Duodenal mucosa (tissue), 2 donors: ENCODE measurements around the gene TMEM170A.
"Not testable (repeated sequence)": the region's sequence is repeated elsewhere in the genome, so short reads cannot be mapped to it uniquely, and the experiment has no call there.

Experiments
- H3K27ac ChIP-seq: one replicate; pipeline ENCODE4 v1.7.0; 2013; ENCODE audit warnings: low read depth, low read length
- H3K27me3 ChIP-seq, 2 donors: one replicate each; pipeline ENCODE4 v1.7.0; 2013; ENCODE audit warnings: low read length in 2 of 2, control low read depth in 1 of 2; ENCODE audit not compliant: insufficient read depth in 2 of 2, control insufficient read depth in 1 of 2
- H3K36me3 ChIP-seq, 2 donors: one replicate each; pipeline ENCODE4 v1.7.0; 2013; ENCODE audit warnings: low read length in 2 of 2, control low read depth in 1 of 2; ENCODE audit not compliant: insufficient read depth in 2 of 2, control insufficient read depth in 1 of 2
- H3K4me1 ChIP-seq, 2 donors: one replicate each; pipeline ENCODE4 v1.7.0; 2013; ENCODE audit warnings: low read length in 2 of 2, control low read depth in 1 of 2; ENCODE audit not compliant: insufficient read depth in 2 of 2, control insufficient read depth in 1 of 2
- H3K4me3 ChIP-seq, 2 donors: one replicate each; pipeline ENCODE4 v1.7.0; 2013; ENCODE audit warnings: low read length in 2 of 2, low read depth in 1 of 2
- H3K9ac ChIP-seq, 2 donors: one replicate each; pipeline ENCODE4 v1.7.0; 2013; ENCODE audit warnings: low read length in 2 of 2, low read depth in 1 of 2
- H3K9me3 ChIP-seq, 2 donors: one replicate each; pipeline ENCODE4 v1.7.0; 2013; ENCODE audit warnings: low read length in 2 of 2, control low read depth in 1 of 2; ENCODE audit not compliant: control insufficient read depth in 1 of 2

The TMEM170A gene, protein sequence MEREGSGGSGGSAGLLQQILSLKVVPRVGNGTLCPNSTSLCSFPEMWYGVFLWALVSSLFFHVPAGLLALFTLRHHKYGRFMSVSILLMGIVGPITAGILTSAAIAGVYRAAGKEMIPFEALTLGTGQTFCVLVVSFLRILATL

DNA sequence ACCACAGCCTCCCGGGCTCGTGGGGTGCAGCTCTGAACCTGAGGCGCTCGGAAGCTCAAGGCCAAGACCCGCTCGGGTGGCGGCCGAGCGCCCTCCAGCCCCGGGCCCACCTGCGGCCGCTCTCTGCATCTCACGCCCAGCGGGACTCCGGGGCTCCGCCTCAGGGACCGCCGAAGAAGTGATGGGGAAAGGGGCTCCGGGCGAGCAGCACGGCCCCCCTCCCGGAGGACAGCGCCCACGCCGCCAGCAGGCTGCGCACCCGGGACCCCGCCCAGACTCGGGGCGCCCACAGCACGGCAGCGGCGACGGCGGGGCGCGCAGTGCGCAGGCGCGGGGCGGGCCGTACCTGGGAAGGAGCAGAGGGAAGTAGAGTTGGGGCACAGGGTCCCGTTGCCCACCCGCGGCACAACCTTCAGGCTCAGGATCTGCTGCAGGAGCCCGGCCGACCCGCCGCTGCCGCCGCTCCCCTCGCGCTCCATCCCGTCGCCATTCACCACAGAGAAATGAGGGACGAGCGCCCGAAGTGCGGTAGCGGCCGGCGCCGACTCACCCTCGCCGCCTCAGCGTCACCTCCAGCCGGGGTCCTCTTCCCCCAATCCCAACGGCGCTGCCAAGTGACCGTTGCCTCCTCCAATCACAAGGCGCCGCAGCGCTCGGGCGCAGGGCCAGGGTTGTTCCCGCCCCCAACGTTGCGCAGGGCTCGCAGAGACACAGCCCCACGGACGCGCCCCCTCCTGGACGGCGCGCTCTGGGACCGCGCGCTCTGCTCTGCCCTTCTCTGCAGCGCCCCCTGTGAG lies at the start of gene TMEM170A:
Gene TMEM170A, minus strand, starts transcription at position 568 of the 797 bp plus-strand sequence. Its CDS starts 89 bp downstream, at position 479.
- Histone ChIP-seq H3K36me3 (no peaks in the 10 kb centered on the region), H3K9me3 (no peaks in the 10 kb centered on the region), H3K9ac (peak within 1 kb of the TSS; percentile 66 to 84), H3K4me3 (peak within 1 kb of the TSS; percentile 83 to 85), H3K27ac (peak within 1 kb of the TSS; percentile 99), H3K4me1 (peaks cover 29 to 35% of the 10 kb centered on the region in 2 donors), H3K27me3 (no peaks in the 10 kb centered on the region)

DNA sequence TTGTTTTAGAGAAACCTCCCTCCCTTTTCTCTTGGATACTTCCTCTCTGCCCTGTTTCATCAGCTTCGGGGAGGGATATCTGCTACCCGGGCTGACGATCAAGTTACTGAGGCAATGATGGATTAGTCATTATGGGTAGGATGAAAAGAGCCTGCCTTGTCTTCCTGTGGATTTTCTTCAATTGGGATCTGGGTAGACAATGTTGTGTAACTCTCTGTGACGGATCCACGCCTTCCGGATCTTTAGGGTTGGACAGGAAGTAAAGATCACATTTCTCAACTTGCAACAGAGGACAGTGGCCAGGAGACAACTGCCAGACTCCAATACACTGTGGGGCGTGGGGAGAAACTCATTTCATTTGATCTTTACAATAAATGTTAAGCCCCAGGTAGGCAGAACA lies 42.1 kb upstream of the TMEM170A start:
- no peak overlapping the region for H3K9ac ChIP-seq
- H3K4me1 ChIP-seq, result no peaks in the 10 kb centered on the region
- no peak overlapping the region for H3K4me3 ChIP-seq
- no peaks in the 10 kb centered on the region for H3K27me3 ChIP-seq
- H3K27ac ChIP-seq, result no peak overlapping the region
- H3K36me3 ChIP-seq, result peaks cover 0 to 10% of the 10 kb centered on the region in 2 donors
- H3K9me3 ChIP-seq, result no peaks in the 10 kb centered on the region

DNA sequence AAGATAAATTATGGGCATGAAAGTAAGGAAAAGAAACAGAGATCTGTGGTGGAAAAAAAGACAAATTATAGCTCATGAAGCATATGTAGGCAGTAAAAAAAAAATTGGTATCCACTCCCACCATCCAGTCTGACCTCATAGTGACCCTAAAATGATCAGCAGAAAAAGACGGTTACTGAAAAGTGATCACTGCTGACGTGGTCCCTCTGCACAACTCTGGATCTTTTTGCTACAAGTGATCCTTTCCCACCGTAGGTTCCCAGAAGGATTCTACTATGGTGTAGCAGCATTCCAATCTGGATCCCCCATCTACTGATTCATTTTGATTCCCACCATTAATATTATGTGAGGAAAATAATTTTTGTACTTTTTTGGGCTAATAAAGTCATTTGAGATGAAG lies 41.6 kb upstream of the TMEM170A start:
- H3K9me3 ChIP-seq, result no peaks in the 10 kb centered on the region

DNA sequence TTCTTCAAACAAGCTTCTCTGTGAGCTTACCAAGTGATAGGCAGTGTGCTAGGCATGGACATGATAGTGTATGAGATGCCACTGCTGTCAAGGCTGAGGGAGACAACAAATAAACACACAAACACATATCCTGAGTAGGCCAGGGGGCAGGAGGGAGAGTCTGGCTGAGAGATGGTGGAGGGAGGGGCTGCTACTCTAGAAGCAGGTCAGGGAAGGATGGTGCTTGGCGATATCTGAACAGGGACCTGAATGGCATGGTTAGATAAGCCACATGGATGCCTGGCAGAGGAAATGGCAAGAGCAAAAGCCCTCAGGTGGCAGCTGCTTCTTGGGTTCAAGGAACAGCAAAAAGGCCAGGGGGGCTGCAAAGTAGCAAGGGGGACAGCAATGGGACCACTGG lies 39.3 kb upstream of the TMEM170A start:
- Histone ChIP-seq H3K4me1 (no peaks in the 10 kb centered on the region), H3K9me3 (no peaks in the 10 kb centered on the region), H3K9ac (no peak overlapping the region), H3K27me3 (no peaks in the 10 kb centered on the region), H3K36me3 (peaks cover 0 to 10% of the 10 kb centered on the region in 2 donors), H3K4me3 (no peak overlapping the region), H3K27ac (no peak overlapping the region)

More for the DNA sequence above, 41.6 kb upstream of the TMEM170A start:
- Histone ChIP-seq H3K4me1 (no peaks in the 10 kb centered on the region), H3K27me3 (no peaks in the 10 kb centered on the region), H3K9ac (no peak overlapping the region), H3K27ac (no peak overlapping the region), H3K36me3 (peaks cover 0 to 10% of the 10 kb centered on the region in 2 donors), H3K4me3 (no peak overlapping the region)

DNA sequence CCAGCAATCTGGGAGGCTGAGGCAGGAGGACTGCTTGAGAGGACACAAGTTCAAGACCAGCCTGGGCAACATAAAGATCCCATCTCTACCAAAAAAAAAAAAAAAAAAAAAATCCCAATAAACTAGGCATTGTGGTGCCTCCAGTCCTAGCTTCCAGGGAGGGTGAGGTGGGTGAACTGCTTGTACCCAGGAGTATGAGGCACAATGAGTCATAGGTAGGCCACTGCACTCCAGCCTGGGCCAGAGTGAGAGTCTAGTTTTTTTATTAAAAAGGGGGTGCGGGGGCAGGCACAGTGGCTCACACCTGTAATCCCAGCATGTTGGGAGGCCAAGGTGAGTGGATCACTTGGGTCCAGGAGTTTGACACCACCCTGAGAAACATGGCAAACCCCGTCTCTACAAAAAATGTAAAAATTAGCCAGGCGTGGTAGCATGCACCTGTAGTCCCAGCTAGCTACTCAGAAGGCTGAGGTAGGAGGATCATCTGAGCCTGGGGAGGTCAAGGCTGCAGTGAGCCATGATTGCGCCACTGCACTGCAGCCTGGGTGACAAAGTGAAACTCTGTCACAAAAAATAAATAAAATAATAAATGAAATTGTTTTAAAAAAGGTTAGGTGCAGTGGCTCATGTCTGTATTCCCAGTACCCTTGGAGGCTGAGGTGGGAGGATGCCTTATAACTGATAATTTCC lies 38.6 kb upstream of the TMEM170A start:
- Histone ChIP-seq H3K36me3 (peaks cover 0 to 10% of the 10 kb centered on the region in 2 donors), H3K9ac (no peak overlapping the region), H3K4me1 (no peaks in the 10 kb centered on the region), H3K27me3 (no peaks in the 10 kb centered on the region), H3K4me3 (no peak overlapping the region), H3K27ac (no peak overlapping the region), H3K9me3 (no peaks in the 10 kb centered on the region)

DNA sequence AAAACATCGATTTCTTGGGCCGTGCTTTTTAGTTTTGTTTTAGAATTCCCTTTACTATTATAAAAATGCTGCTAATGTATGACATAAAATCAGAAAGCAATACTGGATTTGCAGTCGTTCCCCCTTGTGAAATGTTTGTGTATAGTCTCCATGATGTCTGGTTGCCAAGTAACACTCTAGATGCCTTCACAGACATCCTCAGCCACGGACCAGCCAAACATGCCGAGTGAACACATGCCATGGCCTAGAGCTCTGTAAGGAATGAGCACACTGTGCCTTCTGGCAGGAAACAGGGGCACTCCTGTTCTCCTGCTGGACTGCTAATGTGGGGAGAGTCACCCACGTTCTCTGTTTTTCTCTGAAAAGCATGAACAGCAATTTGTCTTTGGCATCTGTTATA lies 37.3 kb upstream of the TMEM170A start:
- not testable (repeated sequence) for H3K4me1 ChIP-seq, H3K27ac ChIP-seq, H3K4me3 ChIP-seq, H3K27me3 ChIP-seq, H3K9me3 ChIP-seq, H3K9ac ChIP-seq
- H3K36me3 ChIP-seq, result peaks cover 0 to 10% of the 10 kb centered on the region in 2 donors

DNA sequence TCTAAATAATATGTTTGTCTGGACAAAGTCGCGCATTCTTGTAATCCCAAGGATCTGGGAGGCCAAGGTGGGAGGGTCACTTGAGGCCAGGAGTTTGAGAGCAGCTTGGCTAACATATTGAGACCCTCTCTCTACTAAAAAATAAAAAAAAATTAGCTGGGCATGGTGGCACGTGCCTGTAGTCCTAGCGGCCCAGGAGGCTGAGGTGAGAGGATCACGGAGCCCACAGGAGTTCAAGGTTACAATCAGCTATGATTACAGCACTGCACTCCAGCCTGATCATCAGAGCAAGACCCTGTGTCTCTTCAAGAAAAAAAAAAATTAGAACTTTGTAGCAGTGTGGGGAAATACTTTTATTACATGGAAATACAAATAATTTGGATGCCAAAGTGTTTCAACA lies 36.9 kb upstream of the TMEM170A start:
- H3K4me3 ChIP-seq, result no peak overlapping the region
- H3K4me1 ChIP-seq, result no peaks in the 10 kb centered on the region
- no peaks in the 10 kb centered on the region for H3K9me3 ChIP-seq
- no peaks in the 10 kb centered on the region for H3K27me3 ChIP-seq
- no peak overlapping the region for H3K9ac ChIP-seq
- H3K36me3 ChIP-seq, result peaks cover 0 to 10% of the 10 kb centered on the region in 2 donors
- no peak overlapping the region for H3K27ac ChIP-seq

DNA sequence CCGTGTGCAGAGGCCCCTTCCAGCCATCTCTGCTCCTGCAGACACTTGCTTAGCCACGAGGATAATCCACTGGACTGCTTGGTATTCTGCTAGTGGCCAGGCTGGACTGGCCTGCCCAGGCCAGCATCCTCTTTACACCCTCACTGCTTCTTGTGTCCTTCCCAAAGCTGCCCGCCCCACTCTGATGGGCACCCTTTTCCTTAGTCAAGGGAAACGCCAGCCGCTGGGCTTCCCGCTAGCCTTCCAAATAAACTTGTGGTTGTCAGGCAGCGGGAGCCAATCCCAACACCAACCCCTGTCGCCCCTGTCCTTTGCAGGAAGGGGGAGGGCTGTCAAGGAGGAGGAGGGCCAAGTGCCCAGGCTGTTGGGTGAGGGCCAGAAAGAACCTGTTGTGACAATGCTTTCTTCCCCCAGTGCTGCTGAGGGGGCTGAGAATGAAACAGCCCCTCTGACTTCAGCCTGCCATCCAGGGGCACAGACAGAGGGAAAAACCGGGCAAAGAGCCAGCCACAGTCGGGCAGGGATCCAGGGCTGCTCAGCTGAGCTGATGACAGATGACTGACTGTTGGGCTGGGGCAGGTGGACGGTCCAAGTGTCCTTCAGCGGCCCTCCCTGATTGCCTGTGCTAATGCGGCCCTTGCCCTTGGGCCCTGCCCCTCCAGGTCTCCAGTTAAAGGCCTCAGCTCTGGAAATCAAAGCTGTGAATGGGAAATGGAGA lies 34.3 kb upstream of the TMEM170A start:
- H3K27me3 ChIP-seq, H3K36me3 ChIP-seq, H3K4me3 ChIP-seq, H3K9me3 ChIP-seq, H3K9ac ChIP-seq, H3K27ac ChIP-seq: not testable (repeated sequence)
- peaks cover 9 to 10% of the 10 kb centered on the region in 2 donors for H3K4me1 ChIP-seq

DNA sequence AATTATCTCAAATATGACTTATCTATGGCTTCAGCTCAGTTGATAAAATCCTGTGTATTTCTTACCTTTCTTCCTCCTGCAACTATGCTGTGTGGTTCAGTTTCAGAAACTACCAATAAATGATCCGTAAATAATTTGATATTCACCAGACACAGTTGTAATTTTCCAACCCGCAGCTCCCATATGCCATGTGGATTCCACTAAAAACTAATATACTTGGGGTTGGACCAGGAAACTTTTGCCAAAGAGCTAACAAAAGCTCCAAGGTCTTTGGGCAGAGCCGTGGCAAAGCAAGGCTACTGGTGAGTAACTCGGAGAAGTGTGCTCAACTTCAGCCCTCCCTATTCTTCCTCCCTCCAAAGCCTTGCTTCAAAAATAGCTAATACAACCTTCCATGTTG lies 33.1 kb upstream of the TMEM170A start:
- H3K4me1 ChIP-seq, result peaks cover 9 to 10% of the 10 kb centered on the region in 2 donors
- no peak overlapping the region for H3K4me3 ChIP-seq
- H3K36me3 ChIP-seq, result no peaks in the 10 kb centered on the region
- H3K27me3 ChIP-seq, result peaks cover 7% of the 10 kb centered on the region in 2 donors
- no peak overlapping the region for H3K27ac ChIP-seq
- H3K9ac ChIP-seq, result no peak overlapping the region
- no peaks in the 10 kb centered on the region for H3K9me3 ChIP-seq
